GM23248 (cell line): ENCODE measurements around the gene ARL10.

Experiments used
- EZH2 ChIP-seq: fragments of 200-600 bp; sonication (generic); IDR thresholded peaks from 2 replicates; pipeline ENCODE4 v1.6.1; 2018; ENCODE audit warnings: antibody characterized with exemption, mild to moderate bottlenecking; ENCODE audit not compliant: insufficient read depth, poor library complexity, severe bottlenecking
- EZH2phosphoT487 ChIP-seq: fragments of 200-600 bp; sonication (generic); IDR thresholded peaks from 2 replicates; pipeline ENCODE4 v1.6.1; 2018; ENCODE audit warnings: antibody characterized with exemption, moderate library complexity, mild to moderate bottlenecking, low read depth; ENCODE audit not compliant: insufficient read depth

DNA sequence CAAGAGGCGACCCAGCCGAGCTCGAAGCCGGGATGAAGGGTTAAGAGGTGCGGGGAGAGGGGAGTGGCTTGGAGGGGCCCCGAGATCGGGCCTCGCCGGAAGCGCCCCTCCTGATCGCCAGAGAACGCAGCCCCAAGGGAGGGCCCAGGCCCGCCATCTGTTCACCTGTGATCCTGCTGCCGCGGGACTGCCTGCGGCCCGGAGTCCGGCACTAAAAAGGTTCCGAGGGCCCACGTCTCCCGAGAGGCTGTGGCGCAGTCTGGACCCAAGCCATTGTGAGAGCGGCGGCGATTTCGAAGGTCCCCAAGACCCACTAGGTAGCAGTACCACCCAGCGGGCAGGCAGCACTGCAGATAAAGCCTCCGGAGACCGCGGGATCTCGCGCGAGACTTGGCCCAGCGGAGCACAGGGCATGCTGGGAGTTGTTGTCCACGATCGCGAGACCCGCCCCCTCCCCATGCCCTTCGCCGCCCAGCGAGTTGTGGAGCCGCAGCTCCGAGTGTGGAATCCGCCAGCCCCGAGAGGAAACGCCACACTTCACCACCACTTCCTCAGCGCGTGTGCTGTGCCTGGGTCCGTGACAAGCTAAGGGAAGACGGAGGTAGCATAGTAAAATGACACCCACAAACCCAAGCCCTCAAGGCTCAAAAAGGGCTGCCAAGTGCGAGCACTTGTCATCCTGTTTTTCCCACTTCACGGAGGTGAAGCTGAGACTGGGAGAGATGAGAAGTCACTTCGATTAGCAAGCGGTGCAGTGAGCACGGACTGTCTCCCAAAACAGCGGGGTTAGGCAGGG, 3.7 kb upstream of the ARL10 start, which contains the start of gene KIAA1191:
- TF ChIP-seq EZH2 (no peak), EZH2phosphoT487 (no peak)
